Measurements from ENCODE around the gene TECPR2. TPM values are rescaled to one million over a fixed set of nuclear protein-coding genes. Genes with fewer than 3 reads are reported as not detected.

TECPR2 gene
- total and polyA plus RNA-seq, 2 of the 13 experiments (the other 11 are each of a cell fraction or from before 2014, with no cell fraction given): 3.5 to 5.7 TPM

GRCh38 chr14:102426796-102427195, 64.1 kb downstream of the TECPR2 start (continued):
- TF ChIP-seq BCLAF1 (IDR thresholded peaks at IDR 0.05) (no peak), KDM2A (CRISPR knock-in tag; IDR thresholded peaks at IDR 0.05; ENCODE audit: borderline replicate concordance, low read depth) (no peak), CREBL2 (CRISPR knock-in tag; IDR thresholded peaks at IDR 0.05; ENCODE audit: borderline replicate concordance) (no peak), ZNF570 (CRISPR knock-in tag; IDR thresholded peaks at IDR 0.05; ENCODE audit: borderline replicate concordance) (no peak)

- ATAC-seq (no peak), FAIRE-seq (no peak)
- CTCF ChIA-PET (ENCODE audit: low intra/inter-chr PET ratio, low total read pairs): no interaction called here
- TF ChIP-seq TOE1 (CRISPR knock-in tag; IDR thresholded peaks at IDR 0.05) (no peak), PRMT3 (CRISPR knock-in tag; IDR thresholded peaks at IDR 0.05; ENCODE audit: borderline replicate concordance, low read depth) (no peak), ZMYM2 (CRISPR knock-in tag; IDR thresholded peaks at IDR 0.05) (no peak), KLF13 (CRISPR knock-in tag; IDR thresholded peaks at IDR 0.05) (no peak), ZNF83 (CRISPR knock-in tag; IDR thresholded peaks at IDR 0.05; ENCODE audit: borderline replicate concordance) (no peak), PRPF4 (IDR thresholded peaks at IDR 0.05; ENCODE audit: low read depth, low read length, poor library complexity, severe bottlenecking) (no peak), ARNT (IDR thresholded peaks at IDR 0.05) (no peak), ZNF326 (CRISPR knock-in tag; IDR thresholded peaks at IDR 0.05; ENCODE audit: borderline replicate concordance) (no peak), XRCC5 (optimal IDR thresholded peaks at IDR 0.05; ENCODE audit: low read length) (no peak), NONO (IDR thresholded peaks at IDR 0.05) (no peak), NONO (CRISPR knock-in tag; conservative IDR thresholded peaks at IDR 0.05) (no peak), EEA1 (CRISPR knock-in tag; IDR thresholded peaks at IDR 0.05; ENCODE audit: borderline replicate concordance) (no peak), ZNF572 (CRISPR knock-in tag; IDR thresholded peaks at IDR 0.05) (no peak), MYNN (CRISPR knock-in tag; IDR thresholded peaks at IDR 0.05; ENCODE audit: low read depth) (no peak), SALL1 (CRISPR knock-in tag; IDR thresholded peaks at IDR 0.05) (no peak), ZNF331 (CRISPR knock-in tag; IDR thresholded peaks at IDR 0.05) (no peak), ZNF496 (CRISPR knock-in tag; IDR thresholded peaks at IDR 0.05; ENCODE audit: insufficient replicate concordance) (no peak), CREB3 (CRISPR knock-in tag; IDR thresholded peaks at IDR 0.05) (no peak), SMC3 (IDR thresholded peaks at IDR 0.05; ENCODE audit: low read length) (no peak)
These were observed 64.9 kb downstream of the TECPR2 start for GRCh38 chr14:102427642-102428041.

More at GRCh38 chr14:102427642-102428041, 64.9 kb downstream of the TECPR2 start:
- 92% methylated on average over 12 of the region's 12 CpGs for WGBS (ENCODE audit: low lambda C conversion rate)
- H3K9ac ChIP-seq (ENCODE audit: insufficient read depth, low read depth, low read length): no peak overlapping the region
- no peak overlapping the region for H3K4me3 ChIP-seq (replicated peaks in 1 of 3; ENCODE audit: insufficient read depth in 1 of 3, low read depth in 2 of 3, low read length in 3 of 3)
- H3K27me3 ChIP-seq (ENCODE audit: control insufficient read depth in 1 of 2, insufficient read depth in 2 of 2, low read length in 2 of 2): no peaks in the 10 kb centered on the region
- no peak for DNase-seq (ENCODE audit: low spot score)
- peaks cover 2 to 10% of the 10 kb centered on the region in 2 experiments; a peak in 1 of 5 replicates for H3K36me3 ChIP-seq (replicated peaks in 1 of 2; ENCODE audit: control insufficient read depth in 1 of 2, insufficient read depth in 2 of 2, low read length in 2 of 2)
- intact Hi-C loops (cut with micrococcal nuclease; ENCODE audit: unreplicated experiment) (no loop called here), in situ Hi-C loops (cut with HindIII; ENCODE audit: extremely low pct_ligation_motif_present, low pct_unique_long_range_greater_than_20kb) (no loop called here)
- no peaks in the 10 kb centered on the region for H4K20me1 ChIP-seq (ENCODE audit: insufficient read depth, low read length)
- POLR2A ChIA-PET: no interaction called here
- H3K9me3 ChIP-seq (ENCODE audit: low read length): no peaks in the 10 kb centered on the region
- no peaks in the 10 kb centered on the region for H3K79me2 ChIP-seq (ENCODE audit: insufficient read depth, low read length)
- no peak overlapping the region for H3K4me2 ChIP-seq (ENCODE audit: low read depth, low read length)
- H3K4me1 ChIP-seq (ENCODE audit: insufficient read depth, low read length): peaks cover 11% of the 10 kb centered on the region; the same call in 1 of the 2 replicates
- no peak overlapping the region for H3K27ac ChIP-seq (ENCODE audit: extremely low read length, insufficient read depth, low read length)
- BruUV-seq (replicated peaks): no TSS peak
- H2AFZ ChIP-seq (ENCODE audit: low read length): no peak overlapping the region
